ENCODE data around the gene SLC17A2. TPM values are rescaled to one million over a fixed set of nuclear protein-coding genes. Genes with fewer than 3 reads are reported as not detected.

The SLC17A2 gene
- total and polyA plus RNA-seq, 2 of the 8 experiments (the other 6 are each of a cell fraction or from before 2014, with no cell fraction given): not detected

DNA sequence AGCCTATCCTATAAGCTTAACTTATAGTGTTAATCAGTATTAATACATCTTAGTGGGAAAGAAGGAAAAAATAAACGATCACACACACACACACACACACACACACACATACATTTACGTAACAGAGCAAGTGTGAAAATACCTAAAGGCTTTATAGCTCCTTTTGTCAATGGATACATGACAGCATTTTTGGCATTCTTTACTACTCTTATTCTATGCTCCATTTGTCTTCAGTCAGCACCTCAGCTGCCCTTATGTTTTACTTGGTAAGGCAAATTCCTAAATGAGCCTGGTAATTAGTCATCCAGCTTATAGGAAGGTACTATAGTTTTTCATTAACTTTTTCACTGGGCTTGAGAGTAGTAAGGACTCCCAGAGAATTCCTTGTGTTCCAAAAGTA lies 31.4 kb downstream of the SLC17A2 start (continued):
- no peak for TF ChIP-seq TCF12 (IDR thresholded peaks at IDR 0.05; ENCODE audit: low read depth, low read length)
- TF ChIP-seq GTF2F1 (IDR thresholded peaks at IDR 0.05; ENCODE audit: borderline replicate concordance, low read depth, low read length): no peak
- TF ChIP-seq TEAD4 (IDR thresholded peaks at IDR 0.05; ENCODE audit: low read depth, low read length): peak; percentile 82
- TF ChIP-seq, protein P1, sequence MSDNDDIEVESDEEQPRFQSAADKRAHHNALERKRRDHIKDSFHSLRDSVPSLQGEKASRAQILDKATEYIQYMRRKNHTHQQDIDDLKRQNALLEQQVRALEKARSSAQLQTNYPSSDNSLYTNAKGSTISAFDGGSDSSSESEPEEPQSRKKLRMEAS (IDR thresholded peaks at IDR 0.05): no peak

Data from H1 (cell line).